SW 1271 (cell line): Measurements from ENCODE around the gene GLDC.
"Not testable (repeated sequence)": the region's sequence is repeated elsewhere in the genome, so short reads cannot be mapped to it uniquely, and the experiment has no call there.

ENCODE experiments used
- DNase-seq, 2 experiments: peaks; one replicate each; lab custom pipeline; 2025; lab: John Stamatoyannopoulos, UW

Gene GLDC

DNA sequence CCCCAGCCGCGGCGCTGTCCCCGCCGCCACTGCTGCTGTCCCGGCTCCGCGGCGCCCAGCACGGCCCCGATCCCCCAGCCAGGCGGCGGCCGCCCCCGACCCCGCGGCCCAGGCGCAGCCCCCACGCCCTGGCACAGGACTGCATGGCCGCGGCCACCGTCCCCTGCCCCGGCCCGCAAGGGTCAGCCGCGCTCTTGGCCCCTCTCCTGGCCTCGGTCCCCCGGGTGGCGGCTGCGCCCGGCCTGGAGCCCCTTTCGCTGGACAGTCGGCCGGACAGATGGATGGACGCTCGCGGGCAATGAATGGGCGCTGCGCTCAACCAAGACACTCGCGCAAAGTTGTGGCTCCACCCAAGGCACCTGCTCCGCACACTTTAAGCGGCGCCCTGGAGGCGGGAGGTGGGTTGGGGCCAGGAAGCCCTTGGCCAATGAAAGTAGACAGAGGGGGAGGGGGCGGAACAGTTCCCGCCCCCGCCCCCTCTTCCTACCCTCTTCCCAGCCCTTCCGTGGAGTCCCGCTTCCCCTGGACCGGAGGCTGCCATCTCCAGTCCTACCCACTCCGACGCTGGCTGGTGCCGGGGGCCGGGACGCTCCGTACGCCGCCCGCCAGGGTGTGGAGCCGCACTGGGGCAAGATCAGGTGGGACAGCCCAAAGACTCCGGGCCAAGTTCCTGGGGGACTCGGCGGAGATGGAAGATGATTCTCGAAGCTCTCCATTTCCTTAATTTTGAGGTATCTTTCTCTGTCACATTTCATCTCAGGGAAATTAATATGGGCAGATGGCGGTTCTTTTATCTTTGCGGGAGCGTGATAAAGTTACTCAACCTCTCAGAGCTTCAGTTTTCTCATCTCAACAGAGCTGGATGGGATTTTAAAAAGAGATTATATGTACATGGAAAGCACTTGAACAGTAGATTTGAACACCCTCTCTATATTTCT, at the start of gene GLDC:
TSS of gene GLDC (minus strand) at position 375 of the 938 bp plus-strand sequence. CDS start at position 145, 230 bp downstream.
- peak; percentile 39 to 64 for DNase-seq

DNA sequence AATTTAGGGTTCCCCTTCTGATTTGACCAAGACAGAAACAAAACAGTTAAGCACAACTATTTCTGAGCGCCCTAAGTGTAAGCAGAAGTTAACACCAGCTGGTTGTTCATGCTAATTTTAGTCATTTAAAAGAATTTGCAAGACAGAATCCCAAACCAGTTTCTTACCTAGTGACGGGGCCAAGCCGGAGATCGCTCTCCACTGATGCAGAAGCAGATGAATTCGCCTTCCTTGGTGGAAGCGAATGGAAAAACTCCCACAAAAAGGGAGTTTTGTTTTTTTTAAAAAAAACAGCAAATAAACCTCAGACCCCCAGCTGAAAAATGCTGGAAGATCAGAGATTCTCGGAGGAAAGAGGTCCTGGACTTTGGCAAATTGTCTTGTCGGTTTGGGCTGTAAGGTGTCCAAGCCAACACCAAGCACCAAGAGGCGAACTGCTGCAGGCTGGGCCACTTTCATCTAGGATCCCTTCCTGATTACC, 47.4 kb upstream of the GLDC start:
- DNase-seq, result no peak

DNA sequence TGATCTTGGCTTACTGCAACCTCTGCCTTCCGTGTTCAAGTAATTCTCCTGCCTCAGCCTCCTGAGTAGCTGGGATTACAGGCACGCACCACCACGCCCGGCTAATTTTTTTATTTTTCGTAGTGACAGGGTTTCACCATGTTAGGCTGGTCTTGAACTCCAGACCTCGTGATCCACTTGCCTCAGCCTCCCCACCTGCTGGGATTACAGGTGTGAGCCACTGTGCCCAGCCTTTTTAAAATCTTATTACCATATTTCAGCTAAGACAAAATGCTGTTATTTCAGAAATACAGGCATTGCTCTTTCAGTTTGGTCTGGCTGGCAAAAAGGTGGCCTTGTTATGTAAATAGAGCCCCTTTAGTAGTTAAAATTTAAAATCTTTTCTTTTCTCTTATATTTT, 46.9 kb upstream of the GLDC start:
- DNase-seq, result no peak

DNA sequence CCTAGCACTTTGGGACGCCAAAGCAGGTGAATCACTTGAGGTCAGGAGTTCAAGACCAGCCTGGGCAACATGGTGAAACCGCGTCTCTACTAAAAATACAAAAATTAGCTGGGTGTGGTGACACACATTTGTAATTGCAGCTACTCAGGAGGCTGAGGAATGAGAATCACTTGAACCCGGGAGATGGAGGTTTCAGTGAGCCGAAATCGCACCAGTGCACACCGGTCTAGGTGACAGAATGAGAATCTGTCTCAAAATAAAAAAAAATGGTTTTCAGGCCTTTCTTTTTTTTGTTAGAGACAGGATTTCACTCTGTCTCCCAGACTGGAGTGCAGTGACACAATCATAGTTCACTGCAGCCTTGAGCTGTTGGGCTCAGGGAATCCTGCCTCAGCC, 45.1 kb upstream of the GLDC start:
- DNase-seq, result not testable (repeated sequence)

DNA sequence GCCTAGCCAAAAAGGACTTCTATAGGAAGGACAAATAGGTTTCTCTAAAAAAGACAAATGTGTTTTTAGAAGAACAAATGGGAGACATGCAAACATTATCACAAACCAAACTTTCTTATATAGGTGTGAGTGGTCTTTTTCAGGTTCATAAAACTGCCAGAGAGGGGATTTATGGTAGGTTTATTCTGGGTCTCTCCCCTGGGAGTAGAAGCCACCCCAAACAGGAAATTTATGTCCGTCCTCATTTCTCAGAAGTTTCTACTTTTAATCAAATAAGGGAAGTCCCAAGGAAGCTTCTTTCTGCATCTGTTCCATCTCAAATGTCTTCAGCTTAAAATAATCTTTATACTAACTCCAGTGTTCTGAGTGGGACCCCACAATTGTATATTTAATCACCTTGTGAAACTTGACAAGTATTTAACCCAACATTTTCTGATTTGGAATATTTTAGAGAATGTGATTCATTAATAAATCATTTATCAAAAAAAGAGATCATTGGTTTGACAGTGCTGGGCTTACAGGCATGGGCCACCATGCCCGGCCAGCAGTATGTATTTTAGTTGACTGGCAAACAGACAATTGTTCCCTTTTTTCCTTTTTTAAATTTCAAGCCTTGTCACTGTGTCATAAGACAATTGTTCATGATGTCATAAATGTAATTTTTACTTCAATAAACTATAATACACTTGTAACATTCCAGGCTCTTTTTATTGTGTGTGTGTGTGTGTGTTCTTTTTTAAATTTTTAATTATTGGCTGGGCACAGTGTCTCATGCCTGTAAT, 44.6 kb upstream of the GLDC start:
- no peak for DNase-seq

DNA sequence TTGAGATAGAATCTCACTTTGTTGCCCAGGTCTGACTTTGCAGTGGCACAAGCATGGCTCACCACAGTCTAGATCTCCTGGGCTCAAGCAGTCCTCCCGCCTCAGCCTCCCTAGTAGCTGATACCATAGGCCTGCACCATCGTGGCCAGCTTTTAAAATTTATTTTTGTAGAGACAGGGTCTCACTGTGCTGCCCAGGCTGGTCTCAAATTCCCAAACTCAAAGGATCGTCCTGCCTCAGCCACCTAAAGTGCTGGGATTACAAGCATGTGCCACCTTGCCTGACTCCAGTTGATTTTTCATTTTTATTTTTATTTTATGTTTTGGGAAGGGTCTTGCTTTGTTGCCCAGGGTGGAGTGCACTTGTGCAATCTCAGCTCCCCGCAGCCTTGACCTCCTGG, 41.7 kb upstream of the GLDC start:
- DNase-seq, result no peak

DNA sequence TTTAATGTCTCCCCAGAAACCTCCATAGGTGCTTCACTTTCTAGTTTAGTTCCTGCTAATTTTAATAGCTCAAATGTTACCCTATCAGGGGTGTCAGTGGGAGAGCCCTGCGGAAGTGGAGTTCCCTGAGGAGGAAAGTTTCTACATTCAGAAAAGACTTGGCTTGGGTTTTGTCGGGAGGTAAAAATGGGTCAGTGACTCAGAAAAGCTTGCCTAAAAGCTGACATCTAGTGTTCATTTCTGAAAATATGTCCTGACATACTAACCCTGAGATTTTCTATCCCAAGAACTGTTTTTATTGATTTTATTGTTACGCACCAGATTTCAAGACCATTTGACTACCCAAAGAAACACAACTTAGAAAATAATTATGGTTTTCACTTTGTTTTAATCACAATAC, 40.9 kb upstream of the GLDC start:
- DNase-seq, result peak in 1 of 2 experiments; percentile 7

DNA sequence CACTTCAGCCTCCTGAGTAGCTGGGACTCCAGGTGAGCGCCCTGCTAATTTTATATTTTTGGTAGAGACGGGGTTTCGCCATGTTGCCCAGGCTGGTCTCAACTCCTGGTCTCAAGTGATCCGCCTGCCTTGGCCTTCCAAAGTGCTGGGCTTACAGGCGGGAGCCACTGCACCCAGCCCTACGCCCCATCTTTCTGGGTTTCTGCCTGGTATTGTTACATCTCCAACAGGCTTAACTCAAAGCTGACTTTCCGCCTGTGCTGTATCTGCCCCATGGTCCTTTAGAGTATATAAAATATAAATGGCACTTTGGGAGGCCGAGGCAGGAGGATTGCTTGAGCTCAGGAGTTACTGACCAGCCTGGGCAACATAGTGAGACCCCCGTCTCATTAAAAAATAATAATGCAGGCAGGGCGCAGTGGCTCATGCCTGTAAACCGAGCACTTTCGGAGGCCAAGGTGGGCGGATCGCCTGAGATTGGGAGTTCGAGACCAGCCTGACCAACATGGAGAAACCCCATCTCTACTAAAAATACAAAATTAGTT, 36.5 kb upstream of the GLDC start:
- no peak for DNase-seq

DNA sequence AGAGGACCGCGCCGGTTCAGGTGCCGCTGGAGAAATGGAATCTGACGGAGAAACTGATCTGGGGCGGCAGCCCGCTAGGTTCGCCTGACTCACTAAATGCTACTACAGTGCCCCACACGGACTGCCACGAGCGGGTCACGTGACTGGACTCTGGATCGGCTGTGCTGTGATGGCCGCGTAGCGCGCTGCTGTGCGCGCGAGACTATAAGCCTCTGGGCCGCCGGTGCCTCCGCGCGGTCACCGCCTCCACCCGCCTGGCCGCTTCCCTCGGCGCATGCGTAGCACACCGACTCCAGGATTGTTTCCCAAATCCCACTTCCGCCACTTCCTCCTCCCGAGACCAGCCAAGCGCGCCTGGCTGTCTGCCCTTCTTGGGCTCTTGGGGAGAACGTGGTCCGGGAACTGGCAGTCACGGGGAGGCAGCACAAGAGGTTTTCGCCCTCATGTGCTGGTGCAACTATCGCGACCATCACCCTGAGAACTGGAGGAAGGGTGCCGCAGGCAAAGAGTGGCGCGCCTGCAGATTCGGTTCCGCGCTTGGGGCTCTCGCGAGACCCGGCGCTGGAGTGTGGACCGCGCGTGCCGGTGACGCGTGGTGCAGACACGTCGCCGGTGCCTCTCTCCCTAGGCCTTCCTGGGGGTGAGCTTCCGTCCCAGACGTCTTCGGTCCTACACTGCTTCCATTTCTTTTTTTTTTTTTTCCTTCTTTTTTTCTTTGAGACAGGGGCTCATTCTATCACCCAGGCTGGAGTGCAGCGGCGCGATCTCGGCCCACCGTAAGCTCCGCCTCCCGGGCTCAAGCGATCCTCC, 35.8 kb upstream of the GLDC start:
- peak; percentile 32 to 80 for DNase-seq

DNA sequence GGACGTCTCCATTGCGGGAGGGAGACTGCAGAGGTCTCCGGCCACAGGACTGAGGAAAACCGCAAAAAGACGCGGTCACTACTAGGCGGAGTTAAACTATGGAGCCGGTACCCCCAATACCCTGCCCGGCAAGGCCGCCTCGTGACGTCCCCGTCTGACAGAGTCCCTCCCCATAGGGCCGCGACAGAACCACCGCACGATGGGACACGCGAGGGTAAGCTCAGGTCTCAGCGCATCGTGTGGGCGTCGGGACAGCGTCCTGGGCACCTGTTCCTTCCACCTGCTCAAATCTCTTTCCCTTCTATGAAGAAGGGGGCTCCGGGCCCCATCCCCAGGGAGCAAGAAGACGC, 35.2 kb upstream of the GLDC start:
- DNase-seq, result peak in 1 of 2 experiments; percentile 52

DNA sequence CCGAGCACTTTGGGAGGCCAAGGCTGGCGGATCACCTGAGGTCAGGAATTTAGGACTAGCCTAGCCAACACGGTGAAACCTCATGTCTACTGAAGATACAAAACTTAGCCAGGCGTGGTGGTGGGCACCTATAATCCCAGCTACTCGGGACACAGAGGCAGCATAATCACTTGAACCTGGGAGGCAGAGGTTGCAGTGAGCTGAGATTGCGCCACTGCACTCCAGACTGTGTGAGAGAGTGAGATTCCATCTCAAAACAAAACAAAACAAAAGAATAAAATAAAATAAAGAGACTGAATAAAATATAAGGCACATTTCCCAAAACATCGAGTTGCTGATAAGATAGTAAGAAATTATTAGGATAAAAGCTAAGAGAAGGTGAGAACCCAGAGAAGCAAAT, 32.3 kb upstream of the GLDC start:
- DNase-seq, result no peak

DNA sequence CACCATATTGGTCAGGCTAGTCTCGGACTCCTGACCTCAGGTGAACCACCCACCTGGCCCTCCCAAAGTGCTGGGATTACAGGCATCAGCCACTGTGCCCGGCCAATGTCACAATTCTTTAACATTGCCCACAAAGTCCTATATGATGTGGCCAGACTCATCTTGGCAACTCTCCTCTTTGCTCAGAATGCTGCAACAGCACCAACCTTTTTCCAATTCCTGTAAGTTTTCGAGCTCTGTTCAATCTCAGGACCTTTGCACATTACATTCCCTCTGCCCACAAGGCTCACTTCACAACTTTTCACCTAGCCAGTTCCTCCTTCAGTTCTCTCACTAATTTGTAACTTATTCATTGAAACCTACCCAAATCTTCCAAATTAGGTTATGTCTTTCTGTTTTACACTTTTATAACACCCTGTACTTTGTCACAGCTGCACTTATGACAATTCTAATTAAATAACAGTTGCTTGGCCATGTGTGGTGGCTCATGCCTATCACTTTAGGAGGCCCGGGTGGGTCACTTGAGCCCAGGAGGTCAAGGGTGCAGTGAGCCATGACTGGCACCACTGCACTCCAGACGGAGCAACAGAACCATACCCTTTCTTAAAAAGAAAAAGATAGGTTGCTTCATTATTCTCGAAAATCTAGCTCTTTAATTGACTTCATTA, 30.9 kb upstream of the GLDC start:
- no peak for DNase-seq

DNA sequence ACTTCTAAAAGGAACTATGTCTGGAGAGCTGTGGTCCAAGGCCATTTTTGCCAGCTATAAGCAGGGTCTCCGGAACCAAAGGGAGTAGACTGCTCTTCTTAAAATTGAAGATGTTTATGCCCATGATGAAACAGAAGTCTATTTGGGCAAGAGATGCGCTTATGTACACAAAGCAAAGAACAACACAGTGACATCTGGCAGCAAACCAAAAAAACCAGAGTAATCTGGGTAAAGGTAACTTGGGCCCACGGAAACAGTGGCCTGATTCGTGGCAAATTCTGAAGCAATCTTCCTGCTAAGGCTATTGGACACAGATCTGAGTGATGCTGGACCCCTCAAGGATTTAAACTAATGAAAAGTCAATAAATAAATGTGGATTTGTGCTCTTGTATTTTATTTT, 29.7 kb upstream of the GLDC start:
- no peak for DNase-seq

DNA sequence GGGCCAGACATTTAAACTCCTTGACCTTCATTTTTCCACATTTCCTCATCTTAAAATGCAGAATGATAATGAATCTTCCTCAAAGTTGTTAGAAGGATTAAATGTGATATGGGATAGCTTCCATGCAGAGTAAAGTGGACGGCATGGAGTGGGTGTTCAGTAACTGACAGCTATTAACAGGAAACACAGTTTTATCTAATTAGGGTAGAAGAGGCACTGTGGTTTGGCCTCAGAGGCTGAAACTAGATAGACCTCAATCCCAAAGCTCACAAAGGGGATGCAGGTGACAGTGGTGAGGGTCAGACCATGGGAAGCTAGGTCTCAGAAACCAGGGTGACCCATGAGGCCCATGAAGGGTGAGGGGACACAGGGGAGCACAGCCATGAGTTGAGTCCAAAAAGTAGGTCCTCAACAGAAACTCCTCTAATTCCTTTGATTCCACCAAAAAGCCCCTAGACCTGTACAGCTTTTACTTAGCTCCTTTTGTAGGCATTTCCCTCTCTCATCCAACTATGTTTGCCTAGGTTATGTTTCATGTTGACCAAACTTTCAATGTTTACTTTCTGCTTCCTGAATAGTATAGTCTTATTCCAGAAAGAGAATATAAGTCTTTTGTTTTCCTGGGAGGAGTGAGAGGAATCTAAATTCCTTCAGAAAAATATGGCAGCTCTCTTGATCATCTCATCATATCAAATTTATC, 27.9 kb upstream of the GLDC start:
- no peak for DNase-seq

DNA sequence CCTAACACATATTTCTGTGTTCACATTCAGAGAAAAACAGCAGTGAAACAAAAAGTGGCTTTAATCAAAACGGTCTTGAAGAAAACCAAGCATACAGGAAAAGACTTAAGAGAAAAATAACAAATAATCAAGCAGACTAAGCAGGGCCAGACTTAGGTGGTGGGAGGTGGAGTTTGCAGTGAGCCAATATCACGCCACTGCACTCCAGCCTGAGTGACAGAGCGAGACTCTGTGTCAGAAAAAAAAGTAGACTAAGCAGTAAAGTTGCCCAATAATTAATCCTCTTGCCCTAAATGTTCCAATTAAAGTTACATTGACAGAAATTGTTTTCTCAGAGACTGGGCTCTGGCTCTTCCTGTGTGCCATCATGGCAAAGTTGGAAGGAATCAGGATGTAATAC, 26.6 kb upstream of the GLDC start:
- DNase-seq, result no peak

DNA sequence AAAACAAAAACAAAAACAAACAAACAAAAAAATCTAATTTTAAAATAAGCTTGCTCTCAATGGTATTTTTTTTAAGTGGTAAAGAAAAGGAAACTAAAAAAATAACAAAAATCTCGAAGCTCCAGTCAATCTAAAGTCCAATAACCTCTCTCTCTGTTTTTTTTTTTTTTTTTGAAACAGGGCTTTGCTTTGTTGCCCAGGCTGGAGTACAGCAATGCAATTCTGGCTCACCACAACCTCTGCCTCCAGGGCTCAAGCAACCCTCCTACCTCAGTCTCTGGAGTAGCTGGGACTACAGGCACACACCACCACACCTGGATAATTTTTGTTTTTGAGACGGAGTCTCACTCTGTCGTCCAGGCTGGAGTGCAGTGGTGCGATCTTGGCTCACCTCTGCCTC, 25.9 kb upstream of the GLDC start:
- DNase-seq, result no peak

DNA sequence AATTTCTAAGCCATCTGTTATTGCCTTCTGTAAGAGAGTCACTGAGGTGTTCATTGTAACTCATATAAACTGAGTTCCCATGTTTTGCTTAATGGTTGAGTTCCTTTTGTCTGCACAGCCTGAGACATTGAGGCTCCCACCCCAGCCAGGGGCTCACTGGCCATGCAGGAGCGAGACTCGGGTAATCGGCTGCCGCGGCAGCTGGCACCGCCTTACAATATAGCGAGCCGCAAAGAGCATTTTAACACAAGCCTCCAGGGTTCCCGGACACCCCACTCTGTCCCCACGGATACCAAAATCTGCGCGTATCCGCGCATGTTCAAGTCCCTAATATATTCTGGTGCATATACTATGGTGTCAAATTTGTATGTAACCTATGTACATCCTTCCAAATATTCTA, 24.4 kb upstream of the GLDC start:
- DNase-seq, result no peak

DNA sequence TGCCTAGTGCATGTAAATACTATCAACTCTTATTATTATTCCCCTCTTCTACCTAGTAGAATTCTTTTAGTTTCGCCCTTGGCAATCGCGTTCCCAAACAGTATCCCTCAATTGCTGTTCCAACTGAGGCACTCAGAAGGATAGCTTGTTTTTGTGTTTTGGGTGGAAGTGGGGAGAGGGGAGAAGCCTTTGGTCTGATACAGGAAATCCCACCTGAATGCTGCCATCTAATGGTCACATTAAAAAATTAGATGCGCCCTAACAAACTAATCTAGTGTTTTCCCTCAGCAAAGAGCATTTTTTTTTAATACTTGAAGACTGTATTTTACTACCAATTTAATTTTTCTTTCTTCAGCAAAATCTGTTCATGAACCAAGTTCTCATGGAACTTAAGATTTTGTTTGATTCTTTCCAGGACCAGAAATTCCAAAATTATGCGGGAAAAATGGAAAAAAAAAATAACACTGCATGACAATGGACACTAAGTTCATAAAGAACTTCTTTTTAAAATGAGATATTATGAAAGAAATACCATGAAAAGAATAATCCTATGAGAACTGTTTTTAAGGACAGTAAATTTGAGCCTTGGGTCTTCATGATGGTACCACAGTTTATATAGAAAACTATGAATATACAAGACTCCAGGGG, 22.2 kb upstream of the GLDC start:
- DNase-seq, result no peak

DNA sequence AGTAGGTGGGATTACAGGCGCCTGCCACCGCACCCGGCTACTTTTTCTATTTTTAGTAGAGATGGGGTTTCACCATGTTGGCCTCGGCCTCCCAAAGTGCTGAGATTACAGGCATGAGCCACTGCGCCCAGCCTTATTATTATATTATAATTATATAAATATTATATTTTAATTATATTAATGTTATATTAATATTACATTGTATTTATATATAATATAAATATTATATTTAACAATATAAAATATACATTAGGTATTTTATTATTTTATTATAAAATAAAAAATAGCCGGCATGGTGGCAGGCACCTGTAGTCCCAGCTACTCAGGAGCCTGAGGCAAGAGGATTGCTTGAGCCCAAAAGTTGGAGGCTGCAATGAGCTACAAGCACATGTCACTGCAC, 21.6 kb upstream of the GLDC start:
- DNase-seq, result no peak

DNA sequence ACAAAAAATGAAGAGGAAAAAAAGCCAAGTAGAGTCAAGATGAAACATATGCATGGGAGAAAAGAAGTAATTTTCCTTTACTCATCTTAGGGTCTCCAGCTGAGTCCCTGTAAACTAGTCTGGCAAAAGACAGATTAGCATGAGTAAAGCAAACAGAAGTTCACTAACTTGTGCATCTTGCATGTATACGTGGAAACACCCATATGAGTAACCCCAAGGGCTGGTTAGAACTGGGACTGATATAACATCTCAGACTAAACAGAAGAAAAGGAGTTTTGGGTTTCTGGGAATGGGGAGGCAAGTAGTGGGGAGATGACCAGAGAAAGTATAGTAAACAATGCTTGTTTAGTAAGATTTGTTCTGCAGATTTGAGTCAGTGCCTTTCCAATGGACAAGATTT, 20.1 kb upstream of the GLDC start:
- DNase-seq, result no peak
